Mesendoderm (in vitro differentiated cells): ENCODE data around the gene SPTBN1.
A peak's percentile ranks its signal among the peaks of the same experiment; 100 is the strongest.

Experiments used
- DNase-seq: peaks from one replicate; pipeline ENCODE4 v3.0.0; 2013
- H2AK5ac ChIP-seq: 2 replicates; pipeline ENCODE4 v1.6.1; 2013; ENCODE audit warnings: low read length, inconsistent platforms
- H2BK120ac ChIP-seq: 2 replicates; pipeline ENCODE4 v1.6.1; 2013; ENCODE audit warnings: low read depth, mild to moderate bottlenecking, low read length, moderate library complexity, mixed read lengths
- H2BK15ac ChIP-seq: replicated peaks from 2 replicates; pipeline ENCODE4 v1.6.1; 2013; ENCODE audit warnings: low read depth, mild to moderate bottlenecking, moderate library complexity
- H2BK5ac ChIP-seq: 2 replicates; pipeline ENCODE4 v1.6.1; 2013; ENCODE audit warnings: low read length, inconsistent platforms
- H3K18ac ChIP-seq: 2 replicates; pipeline ENCODE4 v1.6.1; 2013; ENCODE audit warnings: mild to moderate bottlenecking, low read length, mixed read lengths
- H3K23ac ChIP-seq: one replicate; pipeline ENCODE4 v1.6.1; 2013; ENCODE audit warnings: low read length
- H3K27ac ChIP-seq: 2 replicates; pipeline ENCODE4 v1.5.1; 2013; ENCODE audit warnings: low read depth, mild to moderate bottlenecking, inconsistent platforms, low read length, moderate library complexity
- H3K27me3 ChIP-seq: 2 replicates; pipeline ENCODE4 v1.6.1; 2013; ENCODE audit warnings: low read length, control low read depth, mild to moderate bottlenecking, inconsistent platforms; ENCODE audit not compliant: insufficient read depth, poor library complexity
- H3K36me3 ChIP-seq: 2 replicates; pipeline ENCODE4 v1.6.1; 2013; ENCODE audit warnings: low read length, inconsistent platforms; ENCODE audit not compliant: control insufficient read depth, insufficient read depth
- H3K4ac ChIP-seq: one replicate; pipeline ENCODE4 v1.6.1; 2013; ENCODE audit warnings: low read depth, mild to moderate bottlenecking, low read length, moderate library complexity
- H3K4me1 ChIP-seq: 2 replicates; pipeline ENCODE4 v1.6.1; 2013; ENCODE audit warnings: low read depth, low read length, inconsistent platforms; ENCODE audit not compliant: control insufficient read depth
- H3K4me2 ChIP-seq: 2 replicates; pipeline ENCODE4 v1.6.1; 2013; ENCODE audit warnings: low read length
- H3K4me3 ChIP-seq: 2 replicates; pipeline ENCODE4 v1.5.1; 2013; ENCODE audit warnings: mild to moderate bottlenecking, low read length
- H3K56ac ChIP-seq: one replicate; pipeline ENCODE4 v1.6.1; 2013; ENCODE audit warnings: low read length
- H3K79me1 ChIP-seq: 2 replicates; pipeline ENCODE4 v1.6.1; 2013; ENCODE audit warnings: low read length, inconsistent platforms
- H3K79me2 ChIP-seq: 2 replicates; pipeline ENCODE4 v1.6.1; 2013; ENCODE audit warnings: mild to moderate bottlenecking, low read length; ENCODE audit not compliant: control insufficient read depth, insufficient read depth
- H3K9ac ChIP-seq: 2 replicates; pipeline ENCODE4 v1.6.1; 2013; ENCODE audit warnings: low read length, inconsistent platforms
- H4K5ac ChIP-seq: one replicate; pipeline ENCODE4 v1.6.1; 2013; ENCODE audit warnings: low read length
- H4K8ac ChIP-seq: one replicate; pipeline ENCODE4 v1.6.1; 2013; ENCODE audit warnings: low read depth, mild to moderate bottlenecking, control low read depth, low read length, moderate library complexity
- WGBS: extraction: QIAGEN DNeasy Blood & Tissue Kit; methylation state at CpG from one replicate; pipeline ENCODE4 v1.1.7; 2013; ENCODE audit warnings: low lambda C conversion rate, missing lambda C conversion rate; ENCODE audit not compliant: insufficient coverage; ENCODE audit errors: extremely low coverage; 5-methylcytosine and 5-hydroxymethylcytosine counted together

The SPTBN1 gene

DNA sequence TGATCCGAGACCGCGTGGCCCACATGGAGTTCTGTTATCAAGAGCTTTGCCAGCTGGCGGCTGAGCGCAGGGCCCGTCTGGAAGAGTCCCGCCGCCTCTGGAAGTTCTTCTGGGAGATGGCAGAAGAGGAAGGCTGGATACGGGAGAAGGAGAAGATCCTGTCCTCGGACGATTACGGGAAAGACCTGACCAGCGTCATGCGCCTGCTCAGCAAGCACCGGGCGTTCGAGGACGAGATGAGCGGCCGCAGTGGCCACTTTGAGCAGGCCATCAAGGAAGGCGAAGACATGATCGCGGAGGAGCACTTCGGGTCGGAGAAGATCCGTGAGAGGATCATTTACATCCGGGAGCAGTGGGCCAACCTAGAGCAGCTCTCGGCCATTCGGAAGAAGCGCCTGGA, 172.8 kb downstream of the SPTBN1 start:
- no peak overlapping the region for H3K27ac ChIP-seq
- H2BK5ac ChIP-seq, result no peak overlapping the region
- H3K36me3 ChIP-seq, result peaks cover 38% of the 10 kb centered on the region

DNA sequence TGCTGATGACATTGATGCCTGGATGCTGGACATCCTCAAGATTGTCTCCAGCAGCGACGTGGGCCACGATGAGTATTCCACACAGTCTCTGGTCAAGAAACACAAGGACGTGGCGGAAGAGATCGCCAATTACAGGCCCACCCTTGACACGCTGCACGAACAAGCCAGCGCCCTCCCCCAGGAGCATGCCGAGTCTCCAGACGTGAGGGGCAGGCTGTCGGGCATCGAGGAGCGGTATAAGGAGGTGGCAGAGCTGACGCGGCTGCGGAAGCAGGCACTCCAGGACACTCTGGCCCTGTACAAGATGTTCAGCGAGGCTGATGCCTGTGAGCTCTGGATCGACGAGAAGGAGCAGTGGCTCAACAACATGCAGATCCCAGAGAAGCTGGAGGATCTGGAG, 173.3 kb downstream of the SPTBN1 start:
- H3K36me3 ChIP-seq, result peaks cover 38% of the 10 kb centered on the region

More for the DNA sequence above, 172.8 kb downstream of the SPTBN1 start:
- Histone ChIP-seq H3K9ac (no peak overlapping the region), H3K18ac (no peak overlapping the region), H2AK5ac (no peak overlapping the region), H2BK15ac (no peak overlapping the region), H3K4me3 (no peak overlapping the region), H4K5ac (no peak overlapping the region), H4K8ac (no peak overlapping the region), H3K4me1 (no peaks in the 10 kb centered on the region), H3K27me3 (no peaks in the 10 kb centered on the region), H3K56ac (no peak overlapping the region), H2BK120ac (no peak overlapping the region), H3K79me1 (no peaks in the 10 kb centered on the region), H3K79me2 (no peaks in the 10 kb centered on the region), H3K23ac (no peak overlapping the region), H3K4ac (no peak overlapping the region), H3K4me2 (no peak overlapping the region)
- WGBS, result no CpG with 5 or more reads among the region's 30 CpGs
- DNase-seq, result no peak

DNA sequence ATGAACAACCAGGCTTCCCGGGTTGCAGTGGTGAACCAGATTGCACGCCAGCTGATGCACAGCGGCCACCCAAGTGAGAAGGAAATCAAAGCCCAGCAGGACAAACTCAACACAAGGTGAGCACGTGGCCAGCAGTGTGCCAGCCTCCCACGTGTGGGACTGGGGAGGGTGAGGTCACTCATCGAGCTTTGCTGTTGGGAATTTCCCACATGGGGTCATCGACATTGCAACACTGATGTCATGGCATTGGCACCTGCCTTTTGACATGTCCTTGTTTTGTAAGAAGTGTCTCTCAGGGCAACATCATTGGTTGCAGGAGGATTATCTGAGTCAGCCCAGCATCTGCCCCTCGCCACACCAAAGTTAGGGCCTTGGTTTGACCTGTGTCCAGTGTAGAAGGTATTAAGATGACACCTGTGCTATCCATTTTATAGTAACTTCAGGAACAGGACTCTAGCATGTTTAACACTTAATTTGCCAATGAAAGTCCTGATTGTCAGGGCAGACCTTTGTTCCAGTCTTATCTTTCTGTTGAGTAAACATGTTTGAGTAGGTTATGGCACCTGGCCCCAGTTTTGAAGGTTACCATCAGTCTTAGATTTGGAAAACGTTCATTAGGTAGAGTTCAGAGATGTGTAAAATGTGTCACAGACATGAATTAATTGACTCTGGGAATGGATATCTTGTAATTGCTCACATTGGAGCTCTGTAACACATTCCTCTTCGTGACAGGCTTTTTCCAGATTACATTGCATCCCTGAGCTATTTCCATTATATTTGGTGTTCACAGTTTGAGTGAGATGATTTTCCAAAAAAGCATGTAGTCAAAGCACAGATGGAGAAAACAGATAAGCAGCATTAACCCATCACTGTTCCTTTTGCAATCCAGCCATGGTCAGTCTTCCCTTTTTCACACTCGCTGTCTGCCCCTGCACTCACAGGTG, 174.1 kb downstream of the SPTBN1 start:
- Histone ChIP-seq H3K79me1 (no peaks in the 10 kb centered on the region), H3K4me2 (no peak overlapping the region), H4K5ac (no peak overlapping the region), H3K27me3 (no peaks in the 10 kb centered on the region), H3K27ac (no peak overlapping the region), H3K36me3 (peaks cover 35% of the 10 kb centered on the region), H3K4ac (no peak overlapping the region), H2BK5ac (no peak overlapping the region), H3K18ac (no peak overlapping the region), H3K23ac (no peak overlapping the region), H4K8ac (no peak overlapping the region), H3K4me1 (no peaks in the 10 kb centered on the region), H2AK5ac (no peak overlapping the region), H3K56ac (no peak overlapping the region), H2BK120ac (no peak overlapping the region), H2BK15ac (no peak overlapping the region), H3K4me3 (no peak overlapping the region), H3K79me2 (no peaks in the 10 kb centered on the region), H3K9ac (no peak overlapping the region)
- DNase-seq, result peak; percentile 70
- no CpG with 5 or more reads among the region's 11 CpGs for WGBS

More for the DNA sequence above, 173.3 kb downstream of the SPTBN1 start:
- Histone ChIP-seq H3K79me1 (no peaks in the 10 kb centered on the region), H4K5ac (no peak overlapping the region), H2BK15ac (no peak overlapping the region), H2AK5ac (no peak overlapping the region), H2BK120ac (no peak overlapping the region), H3K27ac (no peak overlapping the region), H3K9ac (no peak overlapping the region), H3K27me3 (no peaks in the 10 kb centered on the region), H3K4me3 (no peak overlapping the region), H3K56ac (no peak overlapping the region), H3K4me1 (no peaks in the 10 kb centered on the region), H3K4me2 (no peak overlapping the region), H3K4ac (no peak overlapping the region), H2BK5ac (no peak overlapping the region), H3K79me2 (no peaks in the 10 kb centered on the region), H3K18ac (no peak overlapping the region), H3K23ac (no peak overlapping the region), H4K8ac (no peak overlapping the region)
- no peak for DNase-seq
- WGBS, result no CpG with 5 or more reads among the region's 20 CpGs

DNA sequence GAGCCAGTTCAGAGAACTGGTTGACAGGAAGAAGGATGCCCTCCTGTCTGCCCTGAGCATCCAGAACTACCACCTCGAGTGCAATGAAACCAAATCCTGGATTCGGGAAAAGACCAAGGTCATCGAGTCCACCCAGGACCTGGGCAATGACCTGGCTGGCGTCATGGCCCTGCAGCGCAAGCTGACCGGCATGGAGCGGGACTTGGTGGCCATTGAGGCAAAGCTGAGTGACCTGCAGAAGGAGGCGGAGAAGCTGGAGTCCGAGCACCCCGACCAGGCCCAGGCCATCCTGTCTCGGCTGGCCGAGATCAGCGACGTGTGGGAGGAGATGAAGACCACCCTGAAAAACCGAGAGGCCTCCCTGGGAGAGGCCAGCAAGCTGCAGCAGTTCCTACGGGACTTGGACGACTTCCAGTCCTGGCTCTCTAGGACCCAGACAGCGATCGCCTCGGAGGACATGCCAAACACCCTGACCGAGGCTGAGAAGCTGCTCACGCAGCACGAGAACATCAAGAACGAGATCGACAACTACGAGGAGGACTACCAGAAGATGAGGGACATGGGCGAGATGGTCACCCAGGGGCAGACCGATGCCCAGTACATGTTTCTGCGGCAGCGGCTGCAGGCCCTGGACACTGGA, 174.9 kb downstream of the SPTBN1 start:
- Histone ChIP-seq H4K5ac (no peak overlapping the region), H3K23ac (no peak overlapping the region), H3K56ac (no peak overlapping the region), H3K18ac (no peak overlapping the region), H3K4me1 (no peaks in the 10 kb centered on the region), H3K79me1 (no peaks in the 10 kb centered on the region), H3K79me2 (no peaks in the 10 kb centered on the region), H3K4me3 (no peak overlapping the region), H3K4ac (no peak overlapping the region), H2BK15ac (no peak overlapping the region), H4K8ac (no peak overlapping the region), H3K27ac (no peak overlapping the region), H3K36me3 (peaks cover 35% of the 10 kb centered on the region), H2BK120ac (no peak overlapping the region), H3K4me2 (no peak overlapping the region), H2AK5ac (no peak overlapping the region), H3K27me3 (no peaks in the 10 kb centered on the region), H3K9ac (no peak overlapping the region), H2BK5ac (no peak overlapping the region)
- WGBS, result no CpG with 5 or more reads among the region's 30 CpGs
- DNase-seq, result no peak

DNA sequence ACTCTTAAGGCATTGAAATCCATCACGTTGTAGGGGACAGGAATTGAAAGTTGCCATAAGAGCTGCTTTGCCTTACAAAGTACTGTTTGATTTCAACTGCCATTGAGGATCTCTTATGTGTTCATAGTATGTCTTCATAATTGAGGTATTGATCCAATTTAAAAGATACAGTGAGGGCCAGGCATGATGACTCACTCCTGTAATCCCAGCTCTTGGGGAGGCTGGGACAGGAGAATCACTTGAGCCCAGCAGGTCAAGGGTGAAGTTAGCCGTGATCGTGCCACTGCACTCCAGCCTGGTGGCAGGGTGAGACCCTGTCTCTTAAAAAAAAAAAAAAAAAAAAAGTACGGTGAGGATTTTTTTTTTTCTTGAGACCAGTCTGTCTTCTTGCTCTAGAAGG, 175.6 kb downstream of the SPTBN1 start:
- Histone ChIP-seq H4K8ac (no peak overlapping the region), H3K36me3 (peaks cover 35% of the 10 kb centered on the region), H3K56ac (no peak overlapping the region), H3K4me3 (no peak overlapping the region), H4K5ac (no peak overlapping the region), H2BK120ac (no peak overlapping the region), H2AK5ac (no peak overlapping the region), H2BK15ac (no peak overlapping the region), H2BK5ac (no peak overlapping the region), H3K4ac (no peak overlapping the region), H3K27ac (no peak overlapping the region), H3K4me1 (no peaks in the 10 kb centered on the region), H3K23ac (no peak overlapping the region), H3K79me1 (peaks cover 3% of the 10 kb centered on the region), H3K18ac (no peak overlapping the region), H3K79me2 (no peaks in the 10 kb centered on the region), H3K27me3 (no peaks in the 10 kb centered on the region), H3K9ac (no peak overlapping the region), H3K4me2 (no peak overlapping the region)
- no CpG with 5 or more reads among the region's 4 CpGs for WGBS
- DNase-seq, result no peak
